K562 (cell line): ENCODE data around the gene PIM3. TPM values are rescaled to one million over a fixed set of nuclear protein-coding genes. Genes with fewer than 3 reads are reported as not detected.

Source experiments
- ARID1B ChIP-seq: fragments of 450-650 bp; IDR thresholded peaks from 2 replicates; pipeline ENCODE4 v1.6.1; 2016; ENCODE audit warnings: antibody characterized with exemption, mild to moderate bottlenecking, inconsistent platforms
- BCOR ChIP-seq: fragments of 450-650 bp; IDR thresholded peaks from 2 replicates; pipeline ENCODE4 v1.6.1; 2016
- CBFB ChIP-seq: sonication (generic); formaldehyde crosslinking; IDR thresholded peaks from 2 replicates; pipeline ENCODE4 v1.4.0; 2020; ENCODE audit warnings: mild to moderate bottlenecking, missing genetic modification reagents
- CEBPG ChIP-seq, 3 experiments: fragments of 200-800 bp in 1 of 3; sonication (Bioruptor generic) in 1 of 3; sonication (generic) in 1 of 3; formaldehyde crosslinking in 1 of 3; IDR thresholded peaks in 2 of 3; conservative IDR thresholded peaks in 1 of 3; 2 replicates each; pipeline versions ENCODE4 v1.6.1 to v1.8.0; 2016 to 2022; ENCODE audit warnings: missing compliant biosample characterization in 2 of 3, missing genetic modification characterization in 2 of 3, mild to moderate bottlenecking in 1 of 3, missing genetic modification reagents in 1 of 3
- DPF2 ChIP-seq: fragments of 450-650 bp; IDR thresholded peaks from 2 replicates; pipeline ENCODE4 v1.6.1; 2016
- HDAC1 ChIP-seq, 2 experiments: fragments of 450-650 bp; IDR thresholded peaks; 2 replicates each; pipeline ENCODE4 v1.6.1; 2016 to 2017; ENCODE audit warnings: inconsistent platforms in 1 of 2, mild to moderate bottlenecking in 1 of 2, moderate library complexity in 1 of 2
- HDGF ChIP-seq: fragments of 450-650 bp; IDR thresholded peaks from 2 replicates; pipeline ENCODE4 v1.6.1; 2016
- HNRNPLL ChIP-seq: fragments of 200-400 bp; formaldehyde crosslinking; IDR thresholded peaks from 2 replicates; pipeline ENCODE4 v1.6.1; 2017; ENCODE audit warnings: low read length, low read depth, mild to moderate bottlenecking; ENCODE audit not compliant: poor library complexity, severe bottlenecking
- SMARCA4 ChIP-seq: fragments of 450-650 bp; IDR thresholded peaks from 2 replicates; pipeline ENCODE4 v1.6.1; 2016
- SMARCA5 ChIP-seq: fragments of 450-650 bp; IDR thresholded peaks from 2 replicates; pipeline ENCODE4 v1.6.1; 2016
- SMARCE1 ChIP-seq: fragments of 450-650 bp; IDR thresholded peaks from 2 replicates; pipeline ENCODE4 v1.7.1; 2016; ENCODE audit warnings: mild to moderate bottlenecking
- SUPT5H ChIP-seq: fragments of 450-650 bp; IDR thresholded peaks from 2 replicates; pipeline ENCODE4 v1.6.1; 2016
- WHSC1 ChIP-seq: IDR thresholded peaks from one replicate; pipeline ENCODE4 v1.6.1; 2012; ENCODE audit warnings: low read length, control low read depth, inconsistent platforms
- ZFX ChIP-seq: sonication (generic); formaldehyde crosslinking; IDR thresholded peaks from 2 replicates; pipeline ENCODE4 v1.8.0; 2022; ENCODE audit warnings: mild to moderate bottlenecking, missing genetic modification reagents, moderate library complexity
- ZNF217 ChIP-seq: sonication (generic); formaldehyde crosslinking; IDR thresholded peaks from 2 replicates; pipeline ENCODE4 v1.8.0; 2022; ENCODE audit warnings: mild to moderate bottlenecking, missing genetic modification reagents
- polyA plus RNA-seq, 8 experiments: library from polyadenylated mRNA; depleted of rRNA in 4 of 8; stranded (reverse) in 5 of 8; unstranded in 3 of 8; fragments of >200 nt; fragmentation: Nextera tagmentation in 2 of 8; fragmentation: Illumina TruSeq in 1 of 8; extraction: Ambion mirVana in 2 of 8; extraction: Trizol in 1 of 8; gene quantifications; 2 replicates each; pipeline versions ENCODE4 v1.2.1 to v1.2.3, GENCODE V29; 2011 to 2014; ENCODE audit warnings: inconsistent platforms in 1 of 8, missing spikeins in 1 of 8
- total RNA-seq, 7 experiments: library from RNA; depleted of rRNA in 6 of 7; stranded (reverse); fragments of >200 nt in 6 of 7; fragmentation: Illumina TruSeq in 2 of 7; extraction: Trizol in 2 of 7; gene quantifications; 2 replicates each; pipeline versions ENCODE4 v1.2.1 to v1.2.3, GENCODE V29; 2011 to 2021; ENCODE audit warnings: low replicate concordance in 1 of 7
- TF ChIP-seq, protein P1 (sequence below), 2 experiments: fragments of 450-650 bp; IDR thresholded peaks; 2 replicates each; pipeline ENCODE4 v1.6.1; 2016
- TF ChIP-seq, protein P2 (sequence below), 2 experiments: IDR thresholded peaks; 2 replicates each; pipeline ENCODE4 v1.6.1; 2011; ENCODE audit warnings: borderline replicate concordance in 1 of 2, control low read depth in 1 of 2, low read depth in 1 of 2, low read length in 1 of 2, mild to moderate bottlenecking in 1 of 2, mixed read lengths in 1 of 2, moderate library complexity in 1 of 2; ENCODE audit not compliant: insufficient read depth in 1 of 2, insufficient read length in 1 of 2, poor library complexity in 1 of 2, severe bottlenecking in 1 of 2; ENCODE audit errors: extremely low read depth in 1 of 2
- TF ChIP-seq, protein P3 (sequence below): fragments of 450-650 bp; IDR thresholded peaks from 2 replicates; pipeline ENCODE4 v1.6.1; 2016; ENCODE audit warnings: borderline replicate concordance
- TF ChIP-seq, protein P4 (sequence below): fragments of 450-650 bp; IDR thresholded peaks from 2 replicates; pipeline ENCODE4 v1.6.1; 2016; ENCODE audit warnings: antibody characterized with exemption
- TF ChIP-seq, protein P5 (sequence below), 3 experiments: IDR thresholded peaks in 2 of 3; conservative IDR thresholded peaks in 1 of 3; 2 replicates each; pipeline ENCODE4 v1.5.1; 2011 to 2012; ENCODE audit warnings: low read length in 3 of 3, mild to moderate bottlenecking in 3 of 3, control low read depth in 2 of 3, improper control_type of control experiment in 1 of 3, inconsistent platforms in 1 of 3, low read depth in 1 of 3, mixed read lengths in 1 of 3, moderate library complexity in 1 of 3; ENCODE audit not compliant: insufficient read depth in 2 of 3

The PIM3 gene
- total and polyA plus RNA-seq, 9 of the 15 experiments (the other 6 are each of a cell fraction or from before 2014, with no cell fraction given) = 0.24 to 40.5 (median 5.3) TPM

DNA sequence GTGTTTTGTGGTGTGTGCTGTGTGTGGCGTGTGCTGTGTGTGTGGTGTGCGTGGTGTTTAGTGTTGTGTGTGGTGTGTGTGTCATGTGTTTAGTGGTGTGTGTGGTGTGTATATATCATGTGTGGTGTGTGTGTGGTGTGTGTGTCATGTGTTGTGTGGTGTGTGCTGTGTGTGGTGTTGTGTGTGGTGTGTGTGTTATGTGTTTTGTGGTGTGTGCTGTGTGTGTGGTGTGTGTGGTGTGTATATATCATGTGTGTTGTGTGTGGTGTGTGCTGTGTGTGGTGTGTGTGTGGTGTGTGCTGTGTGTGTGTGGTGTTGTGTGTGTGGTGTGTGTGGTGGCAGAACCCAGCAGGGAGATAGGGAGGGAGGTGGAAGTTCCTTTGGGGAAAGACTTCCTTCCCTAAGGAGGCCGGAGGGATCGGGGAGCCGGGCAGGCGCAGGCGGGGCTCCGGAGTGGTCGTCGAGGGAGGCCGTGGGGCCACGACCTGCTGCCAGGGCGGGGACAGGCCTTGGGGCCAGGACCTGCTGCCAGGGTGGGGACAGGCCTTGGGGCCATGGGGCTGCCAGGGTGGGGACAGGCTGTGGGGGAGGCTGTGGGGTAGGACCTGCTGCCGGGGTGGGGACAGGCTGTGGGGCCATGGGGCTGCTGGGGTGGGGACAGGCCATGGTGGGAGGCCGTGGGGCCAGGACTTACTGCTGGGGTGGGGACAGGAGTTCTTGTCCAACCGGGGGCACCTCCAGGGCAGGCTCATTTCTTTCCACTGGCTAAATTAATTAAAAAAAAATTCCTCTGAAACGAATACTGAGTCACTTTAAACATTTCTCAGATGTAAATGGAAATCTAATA lies 15.2 kb downstream of the PIM3 start (continued):
- TF ChIP-seq, protein P1, sequence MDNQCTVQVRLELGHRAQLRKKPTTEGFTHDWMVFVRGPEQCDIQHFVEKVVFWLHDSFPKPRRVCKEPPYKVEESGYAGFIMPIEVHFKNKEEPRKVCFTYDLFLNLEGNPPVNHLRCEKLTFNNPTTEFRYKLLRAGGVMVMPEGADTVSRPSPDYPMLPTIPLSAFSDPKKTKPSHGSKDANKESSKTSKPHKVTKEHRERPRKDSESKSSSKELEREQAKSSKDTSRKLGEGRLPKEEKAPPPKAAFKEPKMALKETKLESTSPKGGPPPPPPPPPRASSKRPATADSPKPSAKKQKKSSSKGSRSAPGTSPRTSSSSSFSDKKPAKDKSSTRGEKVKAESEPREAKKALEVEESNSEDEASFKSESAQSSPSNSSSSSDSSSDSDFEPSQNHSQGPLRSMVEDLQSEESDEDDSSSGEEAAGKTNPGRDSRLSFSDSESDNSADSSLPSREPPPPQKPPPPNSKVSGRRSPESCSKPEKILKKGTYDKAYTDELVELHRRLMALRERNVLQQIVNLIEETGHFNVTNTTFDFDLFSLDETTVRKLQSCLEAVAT (IDR thresholded peaks at IDR 0.05) = peak; percentile 82 to 88; a peak in 3 of 4 replicates
- TF ChIP-seq SMARCE1 = peak; percentile 64; the same call in 1 of the 2 replicates
- peak; percentile 96 for TF ChIP-seq HDGF
- TF ChIP-seq HNRNPLL = no peak
- TF ChIP-seq HDAC1 (IDR thresholded peaks at IDR 0.05) = peak in 1 of 2 experiments; percentile 81; a peak in 2 of 4 replicates
- TF ChIP-seq SUPT5H = peak; percentile 39; the same call in 1 of the 2 replicates
- peak; percentile 54; the same call in 1 of the 2 replicates for TF ChIP-seq SMARCA4
- TF ChIP-seq ZFX (CRISPR knock-in tag) = 0 out of 2 replicates have a peak, but pooled peaks have one; percentile 53
- TF ChIP-seq, protein P2, sequence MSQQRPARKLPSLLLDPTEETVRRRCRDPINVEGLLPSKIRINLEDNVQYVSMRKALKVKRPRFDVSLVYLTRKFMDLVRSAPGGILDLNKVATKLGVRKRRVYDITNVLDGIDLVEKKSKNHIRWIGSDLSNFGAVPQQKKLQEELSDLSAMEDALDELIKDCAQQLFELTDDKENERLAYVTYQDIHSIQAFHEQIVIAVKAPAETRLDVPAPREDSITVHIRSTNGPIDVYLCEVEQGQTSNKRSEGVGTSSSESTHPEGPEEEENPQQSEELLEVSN (IDR thresholded peaks at IDR 0.05; ENCODE audit: borderline replicate concordance in 1 of 2, extremely low read depth in 1 of 2, insufficient read depth in 1 of 2, insufficient read length in 1 of 2, low read depth in 1 of 2, low read length in 1 of 2, poor library complexity in 1 of 2, severe bottlenecking in 1 of 2) = peak in 1 of 2 experiments; percentile 37
- peak; percentile 55 for TF ChIP-seq ARID1B
- no peak for TF ChIP-seq ZNF217 (CRISPR knock-in tag)
- TF ChIP-seq WHSC1 = no peak
- no peak for TF ChIP-seq CEBPG (CRISPR knock-in tag; IDR thresholded peaks at IDR 0.05)
- no peak for TF ChIP-seq CEBPG (tag; conservative IDR thresholded peaks at IDR 0.05 in 1 of 2, IDR thresholded peaks at IDR 0.05 in 1 of 2)
- peak; percentile 81 for TF ChIP-seq BCOR
- TF ChIP-seq, protein P3, sequence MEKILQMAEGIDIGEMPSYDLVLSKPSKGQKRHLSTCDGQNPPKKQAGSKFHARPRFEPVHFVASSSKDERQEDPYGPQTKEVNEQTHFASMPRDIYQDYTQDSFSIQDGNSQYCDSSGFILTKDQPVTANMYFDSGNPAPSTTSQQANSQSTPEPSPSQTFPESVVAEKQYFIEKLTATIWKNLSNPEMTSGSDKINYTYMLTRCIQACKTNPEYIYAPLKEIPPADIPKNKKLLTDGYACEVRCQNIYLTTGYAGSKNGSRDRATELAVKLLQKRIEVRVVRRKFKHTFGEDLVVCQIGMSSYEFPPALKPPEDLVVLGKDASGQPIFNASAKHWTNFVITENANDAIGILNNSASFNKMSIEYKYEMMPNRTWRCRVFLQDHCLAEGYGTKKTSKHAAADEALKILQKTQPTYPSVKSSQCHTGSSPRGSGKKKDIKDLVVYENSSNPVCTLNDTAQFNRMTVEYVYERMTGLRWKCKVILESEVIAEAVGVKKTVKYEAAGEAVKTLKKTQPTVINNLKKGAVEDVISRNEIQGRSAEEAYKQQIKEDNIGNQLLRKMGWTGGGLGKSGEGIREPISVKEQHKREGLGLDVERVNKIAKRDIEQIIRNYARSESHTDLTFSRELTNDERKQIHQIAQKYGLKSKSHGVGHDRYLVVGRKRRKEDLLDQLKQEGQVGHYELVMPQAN = peak; percentile 81
- TF ChIP-seq, protein P4, sequence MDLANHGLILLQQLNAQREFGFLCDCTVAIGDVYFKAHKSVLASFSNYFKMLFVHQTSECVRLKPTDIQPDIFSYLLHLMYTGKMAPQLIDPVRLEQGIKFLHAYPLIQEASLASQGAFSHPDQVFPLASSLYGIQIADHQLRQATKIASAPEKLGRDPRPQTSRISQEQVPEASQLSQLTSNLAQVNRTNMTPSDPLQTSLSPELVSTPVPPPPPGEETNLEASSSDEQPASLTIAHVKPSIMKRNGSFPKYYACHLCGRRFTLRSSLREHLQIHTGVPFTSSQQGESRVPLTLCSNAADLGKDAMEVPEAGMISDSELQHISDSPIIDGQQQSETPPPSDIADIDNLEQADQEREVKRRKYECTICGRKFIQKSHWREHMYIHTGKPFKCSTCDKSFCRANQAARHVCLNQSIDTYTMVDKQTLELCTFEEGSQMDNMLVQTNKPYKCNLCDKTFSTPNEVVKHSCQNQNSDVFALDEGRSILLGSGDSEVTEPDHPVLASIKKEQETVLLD = 0 out of 2 replicates have a peak, but pooled peaks have one; percentile 38
- peak; percentile 77 for TF ChIP-seq DPF2
- TF ChIP-seq SMARCA5 = peak; percentile 82; the same call in 1 of the 2 replicates
- no peak for TF ChIP-seq CBFB
- TF ChIP-seq, protein P5, sequence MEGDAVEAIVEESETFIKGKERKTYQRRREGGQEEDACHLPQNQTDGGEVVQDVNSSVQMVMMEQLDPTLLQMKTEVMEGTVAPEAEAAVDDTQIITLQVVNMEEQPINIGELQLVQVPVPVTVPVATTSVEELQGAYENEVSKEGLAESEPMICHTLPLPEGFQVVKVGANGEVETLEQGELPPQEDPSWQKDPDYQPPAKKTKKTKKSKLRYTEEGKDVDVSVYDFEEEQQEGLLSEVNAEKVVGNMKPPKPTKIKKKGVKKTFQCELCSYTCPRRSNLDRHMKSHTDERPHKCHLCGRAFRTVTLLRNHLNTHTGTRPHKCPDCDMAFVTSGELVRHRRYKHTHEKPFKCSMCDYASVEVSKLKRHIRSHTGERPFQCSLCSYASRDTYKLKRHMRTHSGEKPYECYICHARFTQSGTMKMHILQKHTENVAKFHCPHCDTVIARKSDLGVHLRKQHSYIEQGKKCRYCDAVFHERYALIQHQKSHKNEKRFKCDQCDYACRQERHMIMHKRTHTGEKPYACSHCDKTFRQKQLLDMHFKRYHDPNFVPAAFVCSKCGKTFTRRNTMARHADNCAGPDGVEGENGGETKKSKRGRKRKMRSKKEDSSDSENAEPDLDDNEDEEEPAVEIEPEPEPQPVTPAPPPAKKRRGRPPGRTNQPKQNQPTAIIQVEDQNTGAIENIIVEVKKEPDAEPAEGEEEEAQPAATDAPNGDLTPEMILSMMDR (IDR thresholded peaks at IDR 0.05 in 2 of 3, conservative IDR thresholded peaks at IDR 0.05 in 1 of 3; ENCODE audit: insufficient read depth in 2 of 3, low read depth in 1 of 3, low read length in 3 of 3) = no peak
